Limb (tissue), 2 donors: Measurements from ENCODE around the gene ZNF682.
A peak's percentile ranks its signal among the peaks of the same experiment; 100 is the strongest.
"Not testable (repeated sequence)": the region's sequence is repeated elsewhere in the genome, so short reads cannot be mapped to it uniquely, and the experiment has no call there.

ENCODE experiments used
- DNase-seq, 2 donors: peaks; one replicate each; pipeline ENCODE4 v3.0.0-alpha.2; 2016; ENCODE audit errors: extremely low spot score in 2 of 2

The ZNF682 gene

DNA sequence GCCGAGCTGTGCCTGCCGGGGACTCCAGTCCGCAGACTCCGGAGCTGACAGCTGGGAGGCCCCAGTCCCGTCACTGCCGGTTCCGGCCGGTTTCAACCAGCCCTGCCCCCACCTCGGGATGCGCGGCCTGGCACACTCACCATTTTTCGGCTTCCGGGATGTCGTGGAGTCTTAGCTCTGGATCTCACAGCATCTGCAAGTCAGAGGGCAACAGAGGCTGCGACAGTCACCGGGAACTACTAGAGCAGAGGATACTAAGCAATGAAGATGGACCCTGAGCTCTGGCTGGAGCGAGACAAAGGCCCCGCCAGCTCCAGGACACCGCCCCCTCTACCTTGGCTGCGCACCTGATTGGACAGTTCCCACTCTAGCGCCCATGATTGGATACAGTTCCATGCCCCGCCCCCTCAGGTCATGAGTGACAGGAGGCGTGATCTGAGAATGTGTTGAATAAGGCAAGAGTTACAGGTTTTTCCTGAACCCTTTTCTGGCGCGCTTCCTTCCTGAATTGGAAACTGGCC, at the start of gene ZNF682:
Gene ZNF682, minus strand, starts transcription at position 303 of the 521 bp plus-strand sequence. Its CDS starts 160 bp downstream, at position 143.
- peak; percentile 97 to 98 for DNase-seq

- DNase-seq = not testable (repeated sequence)
Measured at GRCh38 chr19:20082876-20083275, 43.6 kb upstream of the ZNF682 start.

DNA sequence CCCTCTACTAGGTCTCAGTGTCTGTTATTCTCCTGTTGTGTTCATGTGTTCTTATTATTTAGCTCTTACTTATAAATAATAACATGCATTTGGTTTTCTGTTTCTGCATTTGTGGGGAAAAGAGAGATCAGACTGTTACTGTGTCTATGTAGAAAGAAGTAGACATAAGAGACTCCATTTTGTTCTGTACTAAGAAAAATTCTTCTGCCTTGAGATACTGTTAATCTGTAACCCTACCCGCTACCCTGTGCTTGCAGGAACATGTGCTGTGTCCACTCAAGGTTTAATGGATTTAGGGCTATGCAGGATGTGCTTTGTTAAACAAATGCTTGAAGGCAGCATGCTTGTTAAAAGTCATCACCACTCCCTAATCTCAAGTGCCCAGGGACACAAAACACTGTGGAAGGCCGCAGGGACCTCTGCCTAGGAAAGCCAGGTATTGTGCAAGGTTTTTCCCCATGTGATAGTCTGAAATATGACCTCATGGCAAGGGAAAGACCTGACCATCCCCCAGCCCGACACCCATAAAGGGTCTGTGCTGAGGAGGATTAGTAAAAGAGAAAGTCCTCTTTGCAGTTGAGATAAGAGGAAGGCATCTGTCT, 43.0 kb upstream of the ZNF682 start:
- DNase-seq = not testable (repeated sequence)

GRCh38 chr19:20080656-20081055, 41.4 kb upstream of the ZNF682 start:
- DNase-seq = no peak

DNA sequence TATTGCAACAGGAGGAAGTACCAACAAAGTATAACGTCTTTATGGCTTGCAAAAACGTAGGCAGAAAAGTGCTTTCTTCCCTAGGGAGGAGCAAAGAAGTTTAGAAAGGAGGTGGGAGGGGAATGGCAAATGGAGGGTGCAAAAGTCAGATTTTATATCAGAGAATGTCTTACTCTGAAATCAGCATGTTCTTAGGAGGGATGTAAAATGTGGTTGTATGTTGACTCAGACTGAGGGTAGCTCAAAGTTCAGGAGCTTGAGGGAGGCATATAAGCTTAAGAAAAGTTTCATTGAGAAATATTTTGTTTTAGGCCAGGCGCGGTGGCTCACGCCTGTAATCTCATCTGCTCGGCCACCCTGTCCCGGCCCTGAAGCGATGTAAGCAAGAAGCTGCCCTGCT, 40.2 kb upstream of the ZNF682 start:
- no peak for DNase-seq

- peak; percentile 14 to 50 for DNase-seq
Measured at GRCh38 chr19:20078581-20079031, 39.3 kb upstream of the ZNF682 start.

GRCh38 chr19:20077791-20078463, 38.6 kb upstream of the ZNF682 start, which contains the start of gene ZNF90:
Gene ZNF90 (plus strand): TSS chr19:20078000. CDS start chr19:20078133, 133 bp downstream.
- peak; percentile 92 to 98 for DNase-seq

- no peak for DNase-seq
Measured at GRCh38 chr19:20072936-20073335, 33.6 kb upstream of the ZNF682 start.

GRCh38 chr19:20070691-20071090, 31.4 kb upstream of the ZNF682 start:
- no peak for DNase-seq

- not testable (repeated sequence) for DNase-seq
Measured at GRCh38 chr19:20068559-20068958, 29.3 kb upstream of the ZNF682 start.

DNA sequence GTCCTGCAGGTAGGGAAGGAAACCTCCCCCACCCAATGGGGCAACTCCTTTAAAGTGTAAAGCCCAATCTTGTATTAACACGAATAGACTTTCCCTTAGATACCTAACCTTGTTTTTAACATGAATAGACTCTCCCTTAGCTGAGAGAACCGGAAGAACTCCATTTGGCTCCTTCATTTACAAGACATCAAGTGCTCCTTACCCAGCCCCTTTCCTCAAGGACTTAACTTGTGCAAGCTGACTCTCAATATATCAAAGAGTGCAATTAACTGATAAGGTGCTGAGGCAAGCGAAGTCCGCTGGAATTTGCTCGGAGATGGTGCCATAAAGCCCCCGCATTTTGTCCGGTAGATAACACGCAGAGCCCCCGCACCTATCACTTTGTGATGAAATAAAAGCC, 28.6 kb upstream of the ZNF682 start:
- no peak for DNase-seq

DNA sequence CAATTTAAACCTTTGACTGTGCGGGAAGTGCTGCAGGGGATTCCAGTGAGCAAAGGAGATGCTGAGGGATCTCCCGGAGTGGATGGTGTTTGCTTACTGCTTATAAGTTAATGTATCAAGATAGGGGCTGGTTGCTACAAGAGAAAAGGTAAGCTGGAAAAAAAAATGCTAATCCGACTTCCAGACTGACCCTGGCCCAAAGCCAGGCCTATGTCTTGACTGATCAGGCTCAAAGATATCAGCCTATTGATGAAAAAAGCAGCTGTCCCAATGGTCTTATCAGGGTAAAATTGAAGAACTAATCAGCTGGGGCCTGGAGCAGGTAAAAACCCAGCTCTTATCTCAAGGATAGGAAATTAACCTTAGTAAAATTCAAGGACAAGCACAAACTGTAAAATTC, 27.6 kb upstream of the ZNF682 start:
- DNase-seq = no peak

GRCh38 chr19:20060282-20060681, 21.0 kb upstream of the ZNF682 start:
- DNase-seq = no peak

GRCh38 chr19:20058738-20059137, 19.4 kb upstream of the ZNF682 start:
- DNase-seq = not testable (repeated sequence)

GRCh38 chr19:20051841-20052768, 12.8 kb upstream of the ZNF682 start:
- DNase-seq = peak; percentile 94 to 97

GRCh38 chr19:20045742-20046141, 6.4 kb upstream of the ZNF682 start:
- not testable (repeated sequence) for DNase-seq

DNA sequence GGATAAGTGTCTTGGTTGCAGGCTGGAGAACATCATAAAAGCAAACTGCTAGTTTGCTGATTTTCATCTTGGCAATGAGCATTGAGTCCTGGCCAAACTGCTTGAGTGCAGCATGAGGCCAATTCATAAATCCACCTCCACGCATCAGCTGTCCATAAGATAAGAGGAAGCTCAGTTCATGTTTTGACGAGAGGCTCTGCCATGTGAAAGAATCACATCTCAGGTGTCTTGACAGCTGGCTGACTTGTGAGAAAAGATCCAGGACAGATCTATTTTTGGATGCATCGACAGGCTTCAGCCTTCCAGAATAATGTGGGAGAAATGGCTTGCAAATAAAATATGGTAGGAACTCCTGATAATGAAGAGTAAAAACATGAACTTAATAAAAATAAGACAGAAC, 5.4 kb upstream of the ZNF682 start:
- no peak for DNase-seq

DNA sequence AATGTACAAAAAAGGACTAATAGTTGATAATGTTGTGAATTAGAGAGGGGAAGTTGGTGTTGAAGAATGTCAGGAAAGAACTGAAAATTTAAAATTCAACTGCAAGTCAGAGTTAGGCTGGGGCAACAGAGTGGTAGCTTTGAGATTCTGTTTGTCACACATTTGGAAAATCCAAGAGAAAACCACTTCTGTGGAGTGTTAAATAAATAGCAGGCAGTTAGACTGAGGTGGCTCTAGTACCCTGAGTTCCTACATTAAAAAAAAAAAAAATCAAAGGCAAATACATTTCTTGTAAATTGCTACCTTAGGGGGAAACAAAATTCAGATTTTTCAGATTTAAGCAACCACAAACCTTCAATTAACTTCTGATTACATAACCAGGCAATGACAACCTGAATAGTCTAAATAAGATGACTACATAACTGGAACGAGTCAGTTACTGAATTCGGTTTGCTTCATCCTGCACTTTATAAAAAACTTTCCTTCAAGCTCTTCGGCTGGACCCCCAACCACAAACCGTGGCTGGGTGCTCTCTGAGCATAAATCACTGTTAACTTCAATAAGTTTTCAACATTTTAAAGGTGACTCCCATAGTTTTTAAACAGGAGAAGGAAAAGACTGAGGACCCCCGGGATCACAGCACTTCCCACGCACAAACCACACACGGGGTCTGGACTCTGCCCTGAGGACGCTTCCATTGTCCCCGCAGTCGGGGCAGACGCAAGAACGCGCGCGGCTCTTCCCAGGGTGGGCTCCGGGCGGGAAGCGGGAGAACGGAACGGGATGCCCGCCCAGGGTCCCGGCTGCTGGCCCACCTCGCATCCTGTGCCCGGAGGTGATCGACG, 725 bp downstream of the ZNF682 start:
- peak in 1 of 2 donors; percentile 12 for DNase-seq

- no peak for DNase-seq
Measured at GRCh38 chr19:20035935-20036334, 3.4 kb downstream of the ZNF682 start.

DNA sequence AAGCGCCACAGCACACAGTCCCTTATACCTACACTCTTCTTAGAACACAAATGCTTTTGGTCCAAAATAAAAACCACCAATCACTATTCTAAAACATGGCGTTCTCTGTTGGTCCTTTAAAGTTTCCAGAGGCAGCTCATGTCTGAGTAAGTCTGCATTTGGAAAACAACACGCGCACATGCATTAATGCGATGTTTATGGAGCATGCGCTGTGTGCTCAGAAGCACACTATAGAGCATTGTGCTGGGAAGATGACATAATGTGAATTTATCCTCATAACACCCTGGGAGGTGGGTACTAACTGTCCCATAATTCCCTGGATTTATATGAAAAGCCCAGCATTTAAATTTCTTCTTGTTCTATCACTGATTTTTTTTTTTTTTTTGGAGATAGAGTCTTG, 10.7 kb downstream of the ZNF682 start:
- no peak for DNase-seq

DNA sequence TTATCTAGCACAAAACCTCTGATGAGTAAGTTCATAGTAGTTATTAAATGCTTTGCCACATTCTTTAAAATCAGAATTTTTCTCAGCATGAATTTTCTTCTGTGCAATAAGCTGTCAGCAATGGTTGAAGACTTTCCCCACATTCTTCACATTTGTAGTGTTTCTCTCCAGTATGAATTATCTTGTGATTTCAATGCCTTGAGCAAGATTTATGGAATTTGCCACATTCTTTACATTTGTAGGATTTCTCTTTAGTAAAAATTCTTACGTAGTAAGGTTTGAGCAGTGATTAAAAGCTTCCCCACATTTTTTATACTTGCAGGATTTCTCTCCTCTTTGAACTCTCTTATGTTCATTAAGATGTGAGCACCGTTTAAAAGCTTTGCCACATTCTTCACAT, 33.6 kb downstream of the ZNF682 start:
- DNase-seq = no peak
